Panc1 (cell line): Measurements from ENCODE around the gene C1QTNF9B. TPM values are rescaled to one million over a fixed set of nuclear protein-coding genes. Genes with fewer than 3 reads are reported as not detected.

Experiments
- ATAC-seq: fragments of 200-7000 bp; cut with Tn5 transposase; 2 replicates; pipeline ENCODE4 v1.9.1; 2020; ENCODE audit warnings: mild to moderate bottlenecking, moderate library complexity
- BruUV-seq: library from RNA; stranded (reverse); fragments of 400-500 nt; replicated peaks from 2 replicates; lab custom pipeline; 2021; lab: Mats Ljungman, UMichigan
- CTCF ChIA-PET: fragments of 300-600 bp; sonication (Branson Sonifier 250); formaldehyde crosslinking; loops from one replicate; lab custom pipeline; 2022; ENCODE audit warnings: antibody characterized with exemption; lab: Charles Lee
- POLR2A ChIA-PET: fragments of 300-600 bp; sonication (Branson Sonifier 250); formaldehyde crosslinking; loops from one replicate; lab custom pipeline; 2022; ENCODE audit warnings: antibody characterized with exemption; lab: Charles Lee
- DNase-seq: peaks from one replicate; pipeline ENCODE4 v3.0.0-alpha.2; 2010; ENCODE audit warnings: low read depth, low spot score
- H3K27ac ChIP-seq: 2 replicates; pipeline ENCODE4 v1.5.1; 2011; ENCODE audit warnings: mild to moderate bottlenecking, low read length, inconsistent platforms
- H3K27me3 ChIP-seq: fragments of 200-500 bp; sonication (Bioruptor generic); 2 replicates; pipeline ENCODE4 v1.6.0; 2014; ENCODE audit warnings: low read length, inconsistent platforms; ENCODE audit not compliant: control insufficient read depth, insufficient read depth
- H3K36me3 ChIP-seq: fragments of 200-500 bp; sonication (Bioruptor generic); 2 replicates; pipeline ENCODE4 v1.5.1; 2014; ENCODE audit warnings: inconsistent platforms, mild to moderate bottlenecking, low read length, moderate library complexity; ENCODE audit not compliant: control insufficient read depth, insufficient read depth
- H3K4me1 ChIP-seq: 2 replicates; pipeline ENCODE4 v1.5.1; 2011; ENCODE audit warnings: inconsistent platforms, mild to moderate bottlenecking, low read length, moderate library complexity; ENCODE audit not compliant: control insufficient read depth, insufficient read depth
- H3K4me3 ChIP-seq, 2 experiments: 2 replicates each; pipeline ENCODE4 v1.5.1; 2011 to 2012; ENCODE audit warnings: low read depth in 2 of 2, low read length in 2 of 2, mild to moderate bottlenecking in 2 of 2, inconsistent platforms in 1 of 2, moderate library complexity in 1 of 2
- H3K9me3 ChIP-seq: fragments of 200-500 bp; sonication (Bioruptor generic); 2 replicates; pipeline ENCODE4 v1.5.1; 2014; ENCODE audit warnings: low read depth, mild to moderate bottlenecking, inconsistent platforms, low read length, moderate library complexity; ENCODE audit not compliant: control insufficient read depth, insufficient read depth
- POLR2AphosphoS5 ChIP-seq: IDR thresholded peaks from 2 replicates; pipeline ENCODE4 v1.6.1; 2012; ENCODE audit warnings: mild to moderate bottlenecking, low read depth, low read length, moderate library complexity
- SIN3A ChIP-seq: IDR thresholded peaks from 2 replicates; pipeline ENCODE4 v1.6.1; 2012; ENCODE audit warnings: low read depth, mild to moderate bottlenecking, low read length, moderate library complexity, borderline replicate concordance; ENCODE audit not compliant: insufficient read depth
- TCF7L2 ChIP-seq: IDR thresholded peaks from 2 replicates; pipeline ENCODE4 v1.6.1; 2011; ENCODE audit warnings: mild to moderate bottlenecking, low read depth, low read length, inconsistent platforms
- in situ Hi-C: cut with HindIII; loops from 2 replicates; pipeline ENCODE4 v1.10.0; 2016; ENCODE audit warnings: low sequenced_read_pairs, low pct_unique_long_range_greater_than_20kb
- intact Hi-C: fragments of 100-400 bp; cut with micrococcal nuclease; formaldehyde crosslinking; loops from one replicate; pipeline ENCODE4 v1.10.0; 2022; ENCODE audit not compliant: unreplicated experiment
- total RNA-seq: library from RNA; stranded (reverse); gene quantifications from one replicate; pipeline ENCODE4 v1.2.1, GENCODE V29; 2021; ENCODE audit not compliant: unreplicated experiment
- TF ChIP-seq, protein P1 (sequence below): fragments of 450-650 bp; IDR thresholded peaks from 2 replicates; pipeline ENCODE4 v1.5.1; 2017; ENCODE audit warnings: mild to moderate bottlenecking
- TF ChIP-seq, protein P2 (sequence below), 2 experiments: IDR thresholded peaks; 2 replicates each; pipeline ENCODE4 v1.6.1; 2011 to 2012; ENCODE audit warnings: low read depth in 2 of 2, control low read depth in 1 of 2, low read length in 1 of 2, mild to moderate bottlenecking in 1 of 2, moderate library complexity in 1 of 2; ENCODE audit not compliant: insufficient read depth in 1 of 2

The C1QTNF9B gene
- total RNA-seq, 1 experiment from 2014 or later, result not detected

DNA sequence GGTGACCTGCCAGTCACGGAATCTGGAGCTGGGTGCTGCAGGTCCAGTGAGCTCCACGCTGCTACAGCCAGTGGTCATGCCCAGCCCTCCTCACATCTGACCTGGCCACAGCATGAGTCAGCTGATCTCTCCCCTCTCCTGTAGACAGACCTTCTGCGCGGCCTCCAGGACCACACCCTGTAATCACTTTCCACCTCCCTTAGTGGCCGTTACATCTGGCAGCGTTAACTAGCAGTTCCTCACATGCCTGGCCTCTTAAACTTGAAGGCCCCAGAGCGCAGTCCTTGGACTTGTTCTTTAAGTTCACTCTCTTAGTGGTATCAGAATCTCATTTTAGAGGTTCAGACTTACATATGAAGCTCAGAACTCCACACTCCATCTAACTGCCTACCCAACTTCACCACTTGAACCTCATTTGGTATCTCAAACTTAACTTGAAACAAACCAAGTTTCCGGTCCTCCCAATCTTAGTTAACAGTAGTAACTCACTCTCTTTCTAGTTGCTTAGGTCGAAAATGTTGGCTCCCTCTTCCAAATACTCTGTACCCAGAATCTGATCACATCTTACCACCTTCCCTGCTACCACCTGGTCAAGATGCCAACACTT, 30.8 kb downstream of the C1QTNF9B start:
- DNase-seq, result no peak
- Histone ChIP-seq H3K4me3 (no peak overlapping the region), H3K9me3 (no peaks in the 10 kb centered on the region), H3K4me1 (no peaks in the 10 kb centered on the region), H3K27me3 (no peaks in the 10 kb centered on the region), H3K36me3 (no peaks in the 10 kb centered on the region), H3K27ac (no peak overlapping the region)
- TF ChIP-seq TCF7L2, result no peak
- TF ChIP-seq, protein P1, sequence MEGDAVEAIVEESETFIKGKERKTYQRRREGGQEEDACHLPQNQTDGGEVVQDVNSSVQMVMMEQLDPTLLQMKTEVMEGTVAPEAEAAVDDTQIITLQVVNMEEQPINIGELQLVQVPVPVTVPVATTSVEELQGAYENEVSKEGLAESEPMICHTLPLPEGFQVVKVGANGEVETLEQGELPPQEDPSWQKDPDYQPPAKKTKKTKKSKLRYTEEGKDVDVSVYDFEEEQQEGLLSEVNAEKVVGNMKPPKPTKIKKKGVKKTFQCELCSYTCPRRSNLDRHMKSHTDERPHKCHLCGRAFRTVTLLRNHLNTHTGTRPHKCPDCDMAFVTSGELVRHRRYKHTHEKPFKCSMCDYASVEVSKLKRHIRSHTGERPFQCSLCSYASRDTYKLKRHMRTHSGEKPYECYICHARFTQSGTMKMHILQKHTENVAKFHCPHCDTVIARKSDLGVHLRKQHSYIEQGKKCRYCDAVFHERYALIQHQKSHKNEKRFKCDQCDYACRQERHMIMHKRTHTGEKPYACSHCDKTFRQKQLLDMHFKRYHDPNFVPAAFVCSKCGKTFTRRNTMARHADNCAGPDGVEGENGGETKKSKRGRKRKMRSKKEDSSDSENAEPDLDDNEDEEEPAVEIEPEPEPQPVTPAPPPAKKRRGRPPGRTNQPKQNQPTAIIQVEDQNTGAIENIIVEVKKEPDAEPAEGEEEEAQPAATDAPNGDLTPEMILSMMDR, result no peak
- TF ChIP-seq, protein P2, sequence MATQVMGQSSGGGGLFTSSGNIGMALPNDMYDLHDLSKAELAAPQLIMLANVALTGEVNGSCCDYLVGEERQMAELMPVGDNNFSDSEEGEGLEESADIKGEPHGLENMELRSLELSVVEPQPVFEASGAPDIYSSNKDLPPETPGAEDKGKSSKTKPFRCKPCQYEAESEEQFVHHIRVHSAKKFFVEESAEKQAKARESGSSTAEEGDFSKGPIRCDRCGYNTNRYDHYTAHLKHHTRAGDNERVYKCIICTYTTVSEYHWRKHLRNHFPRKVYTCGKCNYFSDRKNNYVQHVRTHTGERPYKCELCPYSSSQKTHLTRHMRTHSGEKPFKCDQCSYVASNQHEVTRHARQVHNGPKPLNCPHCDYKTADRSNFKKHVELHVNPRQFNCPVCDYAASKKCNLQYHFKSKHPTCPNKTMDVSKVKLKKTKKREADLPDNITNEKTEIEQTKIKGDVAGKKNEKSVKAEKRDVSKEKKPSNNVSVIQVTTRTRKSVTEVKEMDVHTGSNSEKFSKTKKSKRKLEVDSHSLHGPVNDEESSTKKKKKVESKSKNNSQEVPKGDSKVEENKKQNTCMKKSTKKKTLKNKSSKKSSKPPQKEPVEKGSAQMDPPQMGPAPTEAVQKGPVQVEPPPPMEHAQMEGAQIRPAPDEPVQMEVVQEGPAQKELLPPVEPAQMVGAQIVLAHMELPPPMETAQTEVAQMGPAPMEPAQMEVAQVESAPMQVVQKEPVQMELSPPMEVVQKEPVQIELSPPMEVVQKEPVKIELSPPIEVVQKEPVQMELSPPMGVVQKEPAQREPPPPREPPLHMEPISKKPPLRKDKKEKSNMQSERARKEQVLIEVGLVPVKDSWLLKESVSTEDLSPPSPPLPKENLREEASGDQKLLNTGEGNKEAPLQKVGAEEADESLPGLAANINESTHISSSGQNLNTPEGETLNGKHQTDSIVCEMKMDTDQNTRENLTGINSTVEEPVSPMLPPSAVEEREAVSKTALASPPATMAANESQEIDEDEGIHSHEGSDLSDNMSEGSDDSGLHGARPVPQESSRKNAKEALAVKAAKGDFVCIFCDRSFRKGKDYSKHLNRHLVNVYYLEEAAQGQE (IDR thresholded peaks at IDR 0.05; ENCODE audit: insufficient read depth in 1 of 2, low read depth in 2 of 2, low read length in 1 of 2), result no peak
- no peak for TF ChIP-seq POLR2AphosphoS5
- no peak for TF ChIP-seq SIN3A
- ChIA-PET CTCF (no interaction called here), POLR2A (no interaction called here)
- intact Hi-C loops, result no loop called here
- ATAC-seq, result no peak
- BruUV-seq, result no TSS peak
- in situ Hi-C loops, result no loop called here

DNA sequence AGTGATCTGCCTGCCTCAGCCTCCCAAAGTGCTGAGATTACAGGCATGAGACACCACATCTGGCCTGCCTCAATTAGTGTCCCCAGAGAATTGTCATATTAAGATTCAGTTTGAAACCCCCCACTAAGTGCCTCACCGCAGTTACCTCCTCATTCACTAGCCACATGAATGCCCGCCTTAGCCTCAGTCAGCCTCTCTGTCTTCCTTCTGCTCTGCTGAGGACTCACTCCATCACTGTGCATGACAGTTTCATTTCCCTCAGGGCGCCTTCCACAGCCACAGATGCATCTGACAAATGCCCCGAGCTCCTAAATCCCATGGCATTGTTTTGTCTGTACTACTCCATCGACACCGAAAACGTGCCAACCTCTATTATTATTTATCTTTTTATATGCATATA, 31.4 kb downstream of the C1QTNF9B start:
- TF ChIP-seq, protein P1, result no peak
- TF ChIP-seq POLR2AphosphoS5 (no peak), TCF7L2 (no peak), SIN3A (no peak)
- TF ChIP-seq, protein P2 (IDR thresholded peaks at IDR 0.05; ENCODE audit: insufficient read depth in 1 of 2, low read depth in 2 of 2, low read length in 1 of 2), result no peak
- no peaks in the 10 kb centered on the region for H3K9me3 ChIP-seq
- no TSS peak for BruUV-seq
- H3K4me1 ChIP-seq, result no peaks in the 10 kb centered on the region
- ATAC-seq (no peak), DNase-seq (no peak)
- in situ Hi-C loops (no loop called here), intact Hi-C loops (no loop called here)
- no peaks in the 10 kb centered on the region for H3K27me3 ChIP-seq
- POLR2A ChIA-PET, result no interaction called here
- CTCF ChIA-PET, result no interaction called here
- H3K4me3 ChIP-seq, result no peak overlapping the region
- no peak overlapping the region for H3K27ac ChIP-seq
- no peaks in the 10 kb centered on the region for H3K36me3 ChIP-seq
